Breast epithelium (tissue), 3 donors: ENCODE results near the gene C11orf98.

Experiments used
- POLR2A ChIP-seq: fragments of 450-650 bp; IDR thresholded peaks from one replicate; pipeline ENCODE4 v1.6.1; 2016; ENCODE audit warnings: antibody characterized with exemption, mild to moderate bottlenecking, moderate library complexity
- POLR2AphosphoS5 ChIP-seq, 3 donors: sonication (generic); formaldehyde crosslinking; IDR thresholded peaks; one replicate each; pipeline ENCODE4 v1.6.1; 2017; ENCODE audit warnings: antibody characterized with exemption in 3 of 3
- TF ChIP-seq, protein P1 (sequence below), 3 donors: fragments of 450-650 bp; IDR thresholded peaks; one replicate each; pipeline ENCODE4 v1.5.1; 2016 to 2017; ENCODE audit warnings: antibody characterized with exemption in 3 of 3, mild to moderate bottlenecking in 3 of 3, moderate library complexity in 3 of 3

DNA sequence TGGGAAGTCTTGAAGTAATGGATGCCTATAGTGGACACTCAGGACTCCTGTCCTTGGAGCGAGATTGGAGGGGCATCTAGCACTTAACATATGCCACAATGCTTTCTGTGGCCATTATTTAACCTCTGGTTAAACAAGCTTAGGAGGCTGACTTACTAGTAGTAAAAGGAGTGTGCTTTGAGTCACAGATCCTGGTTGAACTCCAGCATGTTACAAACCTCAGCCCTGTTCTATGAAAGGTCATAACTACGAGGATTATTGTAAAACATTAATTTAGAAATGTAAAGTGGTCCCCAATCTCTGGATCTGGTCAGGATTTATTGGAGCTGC, 8.2 kb upstream of the C11orf98 start:
- TF ChIP-seq POLR2A (no peak), POLR2AphosphoS5 (IDR thresholded peaks at IDR 0.05) (no peak)
- TF ChIP-seq, protein P1, sequence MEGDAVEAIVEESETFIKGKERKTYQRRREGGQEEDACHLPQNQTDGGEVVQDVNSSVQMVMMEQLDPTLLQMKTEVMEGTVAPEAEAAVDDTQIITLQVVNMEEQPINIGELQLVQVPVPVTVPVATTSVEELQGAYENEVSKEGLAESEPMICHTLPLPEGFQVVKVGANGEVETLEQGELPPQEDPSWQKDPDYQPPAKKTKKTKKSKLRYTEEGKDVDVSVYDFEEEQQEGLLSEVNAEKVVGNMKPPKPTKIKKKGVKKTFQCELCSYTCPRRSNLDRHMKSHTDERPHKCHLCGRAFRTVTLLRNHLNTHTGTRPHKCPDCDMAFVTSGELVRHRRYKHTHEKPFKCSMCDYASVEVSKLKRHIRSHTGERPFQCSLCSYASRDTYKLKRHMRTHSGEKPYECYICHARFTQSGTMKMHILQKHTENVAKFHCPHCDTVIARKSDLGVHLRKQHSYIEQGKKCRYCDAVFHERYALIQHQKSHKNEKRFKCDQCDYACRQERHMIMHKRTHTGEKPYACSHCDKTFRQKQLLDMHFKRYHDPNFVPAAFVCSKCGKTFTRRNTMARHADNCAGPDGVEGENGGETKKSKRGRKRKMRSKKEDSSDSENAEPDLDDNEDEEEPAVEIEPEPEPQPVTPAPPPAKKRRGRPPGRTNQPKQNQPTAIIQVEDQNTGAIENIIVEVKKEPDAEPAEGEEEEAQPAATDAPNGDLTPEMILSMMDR (IDR thresholded peaks at IDR 0.05) = no peak
